Cardiac muscle cell (in vitro differentiated cells and primary cell): Measurements from ENCODE around the gene DEDD2. TPM values are rescaled to one million over a fixed set of nuclear protein-coding genes. Genes with fewer than 3 reads are reported as not detected.

ENCODE experiments used
- DNase-seq, 2 donors: peaks; one replicate each; pipeline versions ENCODE4 v3.0.0 to v3.0.0-alpha.2; 2010 to 2017; ENCODE audit warnings: low read depth in 1 of 2, low spot score in 1 of 2
- H3K27ac ChIP-seq: fragments of 200-600 bp; sonication (generic); 2 replicates; pipeline ENCODE4 v1.5.1; 2016
- H3K27me3 ChIP-seq: fragments of 200-600 bp; sonication (generic); 2 replicates; pipeline ENCODE4 v1.6.0; 2016; ENCODE audit warnings: control low read depth
- H3K36me3 ChIP-seq: fragments of 200-600 bp; sonication (generic); 2 replicates; pipeline ENCODE4 v1.5.1; 2016; ENCODE audit warnings: control low read depth
- H3K4me1 ChIP-seq: fragments of 200-600 bp; sonication (generic); 2 replicates; pipeline ENCODE4 v1.8.1; 2017; ENCODE audit warnings: low read depth, mild to moderate bottlenecking, mixed run types
- H3K4me3 ChIP-seq: fragments of 200-600 bp; sonication (generic); 2 replicates; pipeline ENCODE4 v1.5.1; 2016; ENCODE audit warnings: mild to moderate bottlenecking
- H3K9me3 ChIP-seq: fragments of 200-600 bp; sonication (generic); 2 replicates; pipeline ENCODE4 v1.5.1; 2017; ENCODE audit warnings: low read depth, mild to moderate bottlenecking, control low read depth
- polyA plus RNA-seq: library from polyadenylated mRNA; unstranded; fragments of >200 nt; fragmentation: Nextera tagmentation; extraction: Ambion mirVana; gene quantifications from 2 replicates; pipeline ENCODE4 v1.2.1, GENCODE V29; 2016
- total RNA-seq: library from RNA; depleted of rRNA; stranded (reverse); fragments of >200 nt; gene quantifications from 2 replicates; pipeline ENCODE4 v1.2.3, GENCODE V29; 2016
- TF ChIP-seq, protein P1 (sequence below): IDR thresholded peaks from 2 replicates; pipeline ENCODE4 v1.5.1; 2012; ENCODE audit warnings: low read depth, mild to moderate bottlenecking, low read length

The DEDD2 gene
- total and polyA plus RNA-seq, 2 experiments from 2014 or later: 46.0 to 69.7 TPM

DNA sequence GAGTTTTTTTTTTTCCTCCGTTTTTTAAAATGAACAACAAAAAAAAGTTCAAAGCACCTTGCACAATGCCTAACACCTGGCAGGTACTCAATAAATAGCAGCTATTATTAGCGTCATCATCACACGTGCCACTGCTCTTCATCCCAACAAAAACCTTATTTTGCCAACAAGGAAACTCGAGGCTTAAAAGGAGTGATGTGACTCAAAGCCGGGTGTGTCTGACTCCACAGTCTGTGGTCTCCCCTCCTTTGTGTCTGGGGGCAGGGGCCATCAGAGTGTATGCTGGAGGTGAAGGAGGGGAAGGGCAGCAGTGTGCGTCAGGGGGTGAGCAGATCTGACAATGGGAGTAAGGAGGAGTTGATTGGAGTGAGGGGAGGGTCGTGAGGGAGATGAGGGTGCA is 51.2 kb downstream of the DEDD2 start:
- peaks cover 20% of the 10 kb centered on the region for H3K27me3 ChIP-seq
- H3K9me3 ChIP-seq: no peaks in the 10 kb centered on the region
- TF ChIP-seq, protein P1, sequence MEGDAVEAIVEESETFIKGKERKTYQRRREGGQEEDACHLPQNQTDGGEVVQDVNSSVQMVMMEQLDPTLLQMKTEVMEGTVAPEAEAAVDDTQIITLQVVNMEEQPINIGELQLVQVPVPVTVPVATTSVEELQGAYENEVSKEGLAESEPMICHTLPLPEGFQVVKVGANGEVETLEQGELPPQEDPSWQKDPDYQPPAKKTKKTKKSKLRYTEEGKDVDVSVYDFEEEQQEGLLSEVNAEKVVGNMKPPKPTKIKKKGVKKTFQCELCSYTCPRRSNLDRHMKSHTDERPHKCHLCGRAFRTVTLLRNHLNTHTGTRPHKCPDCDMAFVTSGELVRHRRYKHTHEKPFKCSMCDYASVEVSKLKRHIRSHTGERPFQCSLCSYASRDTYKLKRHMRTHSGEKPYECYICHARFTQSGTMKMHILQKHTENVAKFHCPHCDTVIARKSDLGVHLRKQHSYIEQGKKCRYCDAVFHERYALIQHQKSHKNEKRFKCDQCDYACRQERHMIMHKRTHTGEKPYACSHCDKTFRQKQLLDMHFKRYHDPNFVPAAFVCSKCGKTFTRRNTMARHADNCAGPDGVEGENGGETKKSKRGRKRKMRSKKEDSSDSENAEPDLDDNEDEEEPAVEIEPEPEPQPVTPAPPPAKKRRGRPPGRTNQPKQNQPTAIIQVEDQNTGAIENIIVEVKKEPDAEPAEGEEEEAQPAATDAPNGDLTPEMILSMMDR: no peak
- no peak overlapping the region for H3K4me3 ChIP-seq
- no peaks in the 10 kb centered on the region for H3K4me1 ChIP-seq
- H3K27ac ChIP-seq: no peak overlapping the region
- DNase-seq: no peak
- H3K36me3 ChIP-seq: no peaks in the 10 kb centered on the region

DNA sequence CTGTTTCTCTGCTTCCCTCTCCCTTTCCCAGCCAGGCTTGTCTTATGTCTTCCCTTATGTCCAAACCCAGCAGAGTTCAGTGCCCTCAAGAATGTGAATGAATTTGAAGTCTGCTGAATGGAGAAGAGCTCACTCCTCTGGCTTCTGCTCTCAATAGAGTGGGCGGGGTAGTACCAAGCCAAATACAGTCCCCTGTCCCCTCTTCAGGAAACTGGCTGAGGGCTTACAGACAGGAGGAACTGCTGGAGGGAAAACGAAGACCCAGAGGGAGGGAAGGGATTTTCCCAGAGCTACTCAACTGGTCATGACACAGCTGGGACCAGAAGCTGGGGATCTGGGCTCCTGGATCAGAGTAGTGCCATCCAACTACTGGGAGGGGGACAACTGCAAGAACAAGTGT is 52.3 kb downstream of the DEDD2 start:
- Histone ChIP-seq H3K27me3 (peaks cover 24% of the 10 kb centered on the region), H3K4me1 (no peaks in the 10 kb centered on the region), H3K4me3 (no peak overlapping the region), H3K36me3 (no peaks in the 10 kb centered on the region), H3K27ac (no peak overlapping the region), H3K9me3 (no peaks in the 10 kb centered on the region)
- no peak for DNase-seq
- TF ChIP-seq, protein P1: no peak

DNA sequence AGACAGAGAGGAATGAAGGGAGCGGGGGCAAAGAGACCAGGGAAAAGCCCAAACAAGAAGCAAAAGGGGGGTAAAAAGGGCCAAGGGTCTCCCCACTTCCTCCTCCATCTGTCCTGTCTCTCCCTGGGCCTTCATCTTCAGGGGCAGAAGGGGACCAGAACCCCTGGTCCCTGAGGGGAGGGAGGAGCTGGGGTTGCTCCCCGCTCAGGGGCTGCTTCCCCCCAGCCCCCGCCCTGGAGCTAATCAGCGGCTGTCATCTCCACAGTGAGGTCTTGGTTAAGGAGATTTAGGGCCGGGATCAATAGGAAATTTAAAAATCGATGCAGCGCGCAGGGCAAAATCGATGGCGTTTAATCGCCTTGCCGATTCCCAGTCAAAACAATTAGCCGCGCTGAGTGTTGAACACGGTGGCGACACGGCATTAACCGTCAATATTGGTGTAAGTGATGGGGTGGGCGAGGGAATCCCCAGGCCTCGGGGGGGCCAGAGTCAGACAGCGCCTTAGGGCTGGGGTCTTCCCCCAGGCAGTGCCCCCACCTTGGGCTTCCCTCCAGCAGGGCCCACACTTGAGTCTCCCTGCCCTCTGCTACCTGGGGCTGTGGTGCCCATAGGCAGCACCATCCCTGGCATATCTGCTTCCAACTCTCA is 55.7 kb downstream of the DEDD2 start:
- no peaks in the 10 kb centered on the region for H3K4me1 ChIP-seq
- no peak overlapping the region for H3K4me3 ChIP-seq
- no peaks in the 10 kb centered on the region for H3K36me3 ChIP-seq
- DNase-seq: no peak
- peaks cover 24% of the 10 kb centered on the region for H3K27me3 ChIP-seq
- TF ChIP-seq, protein P1: no peak
- H3K27ac ChIP-seq: no peak overlapping the region
- no peaks in the 10 kb centered on the region for H3K9me3 ChIP-seq

DNA sequence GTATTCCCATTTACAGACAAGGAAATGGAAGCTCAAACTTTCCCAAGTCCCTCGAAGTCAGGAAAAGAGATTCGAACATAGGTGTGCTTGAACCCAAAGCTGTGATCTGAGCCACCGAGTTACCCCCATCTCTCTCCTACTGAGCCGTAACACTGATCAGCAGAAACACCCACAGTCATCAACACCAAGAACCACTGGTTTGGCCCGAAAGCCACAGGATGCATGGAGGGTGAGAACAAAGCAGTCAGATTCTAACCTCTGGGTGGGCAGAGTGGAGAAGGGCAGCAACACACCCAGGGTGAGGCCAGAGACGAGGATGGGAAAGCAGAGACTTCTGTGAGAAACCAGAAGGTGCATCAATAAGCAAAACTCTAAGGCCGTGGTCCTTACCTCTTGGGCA is 57.5 kb downstream of the DEDD2 start:
- Histone ChIP-seq H3K36me3 (no peaks in the 10 kb centered on the region), H3K4me1 (no peaks in the 10 kb centered on the region), H3K9me3 (no peaks in the 10 kb centered on the region), H3K4me3 (no peak overlapping the region), H3K27me3 (peaks cover 19% of the 10 kb centered on the region), H3K27ac (no peak overlapping the region)
- TF ChIP-seq, protein P1: no peak
- no peak for DNase-seq

DNA sequence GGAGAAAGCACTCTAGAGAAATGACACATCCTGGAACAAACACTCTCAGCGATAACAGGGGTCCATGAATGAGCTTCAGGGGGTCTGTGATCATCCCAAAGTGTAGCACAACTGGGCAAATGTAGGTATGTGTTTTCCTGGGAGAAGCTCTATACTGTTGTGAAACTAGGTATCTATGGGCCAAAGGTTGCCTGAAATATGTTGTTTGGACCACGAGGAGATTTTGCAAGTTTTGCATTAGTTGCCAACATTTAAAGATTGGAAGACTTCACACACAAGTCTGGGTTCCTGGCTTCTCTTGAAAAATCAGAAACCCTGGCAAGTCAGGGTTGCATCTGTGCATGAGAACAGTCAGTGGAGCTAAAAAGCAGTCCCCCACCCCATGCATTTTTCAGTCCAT is 58.6 kb downstream of the DEDD2 start:
- no peaks in the 10 kb centered on the region for H3K9me3 ChIP-seq
- no peak overlapping the region for H3K4me3 ChIP-seq
- TF ChIP-seq, protein P1: no peak
- H3K4me1 ChIP-seq: no peaks in the 10 kb centered on the region
- H3K27me3 ChIP-seq: peaks cover 19% of the 10 kb centered on the region
- H3K27ac ChIP-seq: no peak overlapping the region
- no peaks in the 10 kb centered on the region for H3K36me3 ChIP-seq
- peak in 1 of 2 donors; percentile 43 for DNase-seq

DNA sequence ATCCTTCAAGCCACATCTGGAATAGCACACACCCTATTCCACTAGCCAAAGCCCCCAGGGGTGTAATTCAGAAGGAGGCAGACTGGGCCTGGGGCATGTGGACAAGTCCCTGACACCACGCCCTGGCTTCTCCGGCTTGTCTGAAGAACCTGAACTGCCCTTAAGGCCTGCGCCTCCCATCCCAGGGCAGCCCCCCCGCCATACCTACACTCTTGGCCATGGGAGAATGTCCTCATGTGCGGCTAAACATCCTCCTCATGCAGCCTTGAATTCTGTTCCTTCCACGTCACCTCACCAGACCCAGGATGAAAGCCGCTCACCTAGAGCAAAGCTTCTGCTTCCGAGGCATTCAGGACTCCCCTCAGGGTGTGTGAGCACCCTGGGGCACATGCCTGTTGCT is 60.9 kb downstream of the DEDD2 start:
- DNase-seq: no peak
- Histone ChIP-seq H3K36me3 (no peaks in the 10 kb centered on the region), H3K27ac (no peak overlapping the region), H3K4me3 (no peak overlapping the region), H3K9me3 (no peaks in the 10 kb centered on the region), H3K4me1 (no peaks in the 10 kb centered on the region), H3K27me3 (peaks cover 19% of the 10 kb centered on the region)
- TF ChIP-seq, protein P1: no peak
